ENCODE measurements around the gene RGPD3.
"Not testable (repeated sequence)": the region's sequence is repeated elsewhere in the genome, so short reads cannot be mapped to it uniquely, and the experiment has no call there.

Gene RGPD3

GRCh38 chr2:106468107-106468506 is at the start of gene RGPD3:
Gene RGPD3 (minus strand): TSS chr2:106468413. CDS start chr2:106468288, 125 bp downstream.
- not testable (repeated sequence) for DNase-seq

- DNase-seq: no peak
Measured at GRCh38 chr2:106517329-106517728, 49.1 kb upstream of the RGPD3 start.

GRCh38 chr2:106516864-106517263 is 48.7 kb upstream of the RGPD3 start:
- DNase-seq: no peak

GRCh38 chr2:106516436-106516835 is 48.2 kb upstream of the RGPD3 start:
- no peak for DNase-seq

- DNase-seq: not testable (repeated sequence)
Measured at GRCh38 chr2:106514827-106515226, 46.6 kb upstream of the RGPD3 start.

- DNase-seq: not testable (repeated sequence)
Measured at GRCh38 chr2:106513391-106513790, 45.2 kb upstream of the RGPD3 start.

GRCh38 chr2:106511934-106512333 is 43.7 kb upstream of the RGPD3 start:
- DNase-seq: not testable (repeated sequence)

- not testable (repeated sequence) for DNase-seq
Measured at GRCh38 chr2:106511476-106511901, 43.3 kb upstream of the RGPD3 start.

- DNase-seq: not testable (repeated sequence)
Measured at GRCh38 chr2:106510791-106511190, 42.6 kb upstream of the RGPD3 start.

GRCh38 chr2:106509374-106509770 is 41.2 kb upstream of the RGPD3 start:
- DNase-seq: not testable (repeated sequence)

GRCh38 chr2:106508660-106509373 is 40.6 kb upstream of the RGPD3 start:
- not testable (repeated sequence) for DNase-seq

- not testable (repeated sequence) for DNase-seq
Measured at GRCh38 chr2:106506002-106506687, 37.9 kb upstream of the RGPD3 start.

- DNase-seq: not testable (repeated sequence)
Measured at GRCh38 chr2:106504787-106505186, 36.6 kb upstream of the RGPD3 start.

- DNase-seq: not testable (repeated sequence)
Measured at GRCh38 chr2:106504192-106504591, 36.0 kb upstream of the RGPD3 start.

- not testable (repeated sequence) for DNase-seq
Measured at GRCh38 chr2:106502351-106502750, 34.1 kb upstream of the RGPD3 start.

- DNase-seq: not testable (repeated sequence)
Measured at GRCh38 chr2:106500350-106500749, 32.1 kb upstream of the RGPD3 start.

- not testable (repeated sequence) for DNase-seq
Measured at GRCh38 chr2:106498549-106498948, 30.3 kb upstream of the RGPD3 start.

- DNase-seq: not testable (repeated sequence)
Measured at GRCh38 chr2:106492913-106493312, 24.7 kb upstream of the RGPD3 start.

- not testable (repeated sequence) for DNase-seq
Measured at GRCh38 chr2:106492399-106492798, 24.2 kb upstream of the RGPD3 start.

GRCh38 chr2:106489701-106490100 is 21.5 kb upstream of the RGPD3 start:
- DNase-seq: not testable (repeated sequence)

GRCh38 chr2:106487386-106488191 is 19.4 kb upstream of the RGPD3 start:
- DNase-seq: not testable (repeated sequence)

GRCh38 chr2:106486551-106487385 is 18.6 kb upstream of the RGPD3 start, which contains the start of gene CD8B2:
Gene CD8B2 (plus strand): TSS chr2:106487364. CDS start chr2:106487427, 63 bp downstream.
- not testable (repeated sequence) for DNase-seq
